Hepatocyte (in vitro differentiated cells): ENCODE measurements around the gene PIM1. TPM values are rescaled to one million over a fixed set of nuclear protein-coding genes. Genes with fewer than 3 reads are reported as not detected.
A peak's percentile ranks its signal among the peaks of the same experiment; 100 is the strongest.

Experiments
- DNase-seq: peaks from one replicate; pipeline ENCODE4 v3.0.0-alpha.2; 2016; ENCODE audit warnings: low spot score
- H2AFZ ChIP-seq: fragments of 200-600 bp; sonication (generic); 2 replicates; pipeline ENCODE4 v1.6.0; 2016; ENCODE audit warnings: antibody characterized with exemption, mild to moderate bottlenecking
- H3K27ac ChIP-seq: fragments of 200-600 bp; sonication (generic); 2 replicates; pipeline ENCODE4 v1.5.1; 2016; ENCODE audit warnings: mild to moderate bottlenecking
- H3K27me3 ChIP-seq: fragments of 200-600 bp; sonication (generic); 2 replicates; pipeline ENCODE4 v1.6.1; 2016
- H3K36me3 ChIP-seq: fragments of 200-600 bp; sonication (generic); replicated peaks from 2 replicates; pipeline ENCODE4 v1.5.1; 2016; ENCODE audit warnings: low read depth; ENCODE audit not compliant: insufficient read depth
- H3K4me1 ChIP-seq: fragments of 200-600 bp; sonication (generic); 2 replicates; pipeline ENCODE4 v1.5.1; 2016; ENCODE audit warnings: mild to moderate bottlenecking, moderate library complexity; ENCODE audit not compliant: insufficient read depth
- H3K4me2 ChIP-seq: fragments of 200-600 bp; sonication (generic); 2 replicates; pipeline ENCODE4 v1.6.0; 2016
- H3K4me3 ChIP-seq: fragments of 200-600 bp; sonication (generic); 2 replicates; pipeline ENCODE4 v1.5.1; 2016; ENCODE audit warnings: mild to moderate bottlenecking
- H3K79me2 ChIP-seq: fragments of 200-600 bp; sonication (generic); 2 replicates; pipeline ENCODE4 v1.6.0; 2017; ENCODE audit warnings: mild to moderate bottlenecking
- H3K9me2 ChIP-seq: fragments of 200-600 bp; sonication (generic); replicated peaks from 2 replicates; pipeline ENCODE4 v1.6.0; 2017; ENCODE audit warnings: mild to moderate bottlenecking; ENCODE audit not compliant: insufficient read depth
- H3K9me3 ChIP-seq: fragments of 200-600 bp; sonication (generic); 2 replicates; pipeline ENCODE4 v1.5.1; 2016; ENCODE audit warnings: low read depth, mild to moderate bottlenecking
- H4K20me1 ChIP-seq: fragments of 200-600 bp; sonication (generic); 2 replicates; pipeline ENCODE4 v1.6.0; 2016; ENCODE audit warnings: mild to moderate bottlenecking; ENCODE audit not compliant: insufficient read depth, poor library complexity, severe bottlenecking
- EZH2 ChIP-seq: fragments of 200-600 bp; sonication (generic); IDR thresholded peaks from 2 replicates; pipeline ENCODE4 v1.6.1; 2016; ENCODE audit warnings: antibody characterized with exemption, mild to moderate bottlenecking, borderline replicate concordance
- EZH2phosphoT487 ChIP-seq: fragments of 200-600 bp; sonication (generic); IDR thresholded peaks from one replicate; pipeline ENCODE4 v1.6.1; 2018; ENCODE audit warnings: antibody characterized with exemption, mild to moderate bottlenecking, low read depth, moderate library complexity; ENCODE audit not compliant: unreplicated experiment, severe bottlenecking
- WGBS: methylation state at CpG from one replicate; pipeline ENCODE4 v1.1.6; 2016; ENCODE audit warnings: low lambda C conversion rate; ENCODE audit errors: missing lambda C conversion rate; 5-methylcytosine and 5-hydroxymethylcytosine counted together
- polyA plus RNA-seq: library from polyadenylated mRNA; unstranded; fragments of >200 nt; fragmentation: Nextera tagmentation; extraction: Ambion mirVana; gene quantifications from 2 replicates; pipeline ENCODE4 v1.2.1, GENCODE V29; 2016
- total RNA-seq: library from RNA; depleted of rRNA; stranded (reverse); fragments of >200 nt; gene quantifications from 2 replicates; pipeline ENCODE4 v1.2.3, GENCODE V29; 2014
- TF ChIP-seq, protein P1 (sequence below): fragments of 200-600 bp; sonication (generic); IDR thresholded peaks from 2 replicates; pipeline ENCODE4 v1.5.1; 2016; ENCODE audit warnings: antibody characterized with exemption, mild to moderate bottlenecking; ENCODE audit not compliant: poor library complexity

The PIM1 gene
- total and polyA plus RNA-seq, 2 experiments from 2014 or later: 71.3 to 99.1 TPM

GRCh38 chr6:37139230-37139962 lies 30.6 kb upstream of the PIM1 start:
- Histone ChIP-seq H3K27me3 (no peaks in the 10 kb centered on the region), H3K9me3 (no peaks in the 10 kb centered on the region), H3K9me2 (no peaks in the 10 kb centered on the region), H3K4me2 (no peak overlapping the region), H3K27ac (peak overlapping the region; percentile 89), H3K79me2 (no peaks in the 10 kb centered on the region), H3K4me1 (peaks cover 56% of the 10 kb centered on the region), H3K36me3 (no peaks in the 10 kb centered on the region), H2AFZ (no peak overlapping the region), H4K20me1 (no peaks in the 10 kb centered on the region), H3K4me3 (no peak overlapping the region)
- WGBS: 79% methylated on average over 5 of the region's 5 CpGs
- TF ChIP-seq EZH2phosphoT487 (no peak), EZH2 (no peak)
- TF ChIP-seq, protein P1, sequence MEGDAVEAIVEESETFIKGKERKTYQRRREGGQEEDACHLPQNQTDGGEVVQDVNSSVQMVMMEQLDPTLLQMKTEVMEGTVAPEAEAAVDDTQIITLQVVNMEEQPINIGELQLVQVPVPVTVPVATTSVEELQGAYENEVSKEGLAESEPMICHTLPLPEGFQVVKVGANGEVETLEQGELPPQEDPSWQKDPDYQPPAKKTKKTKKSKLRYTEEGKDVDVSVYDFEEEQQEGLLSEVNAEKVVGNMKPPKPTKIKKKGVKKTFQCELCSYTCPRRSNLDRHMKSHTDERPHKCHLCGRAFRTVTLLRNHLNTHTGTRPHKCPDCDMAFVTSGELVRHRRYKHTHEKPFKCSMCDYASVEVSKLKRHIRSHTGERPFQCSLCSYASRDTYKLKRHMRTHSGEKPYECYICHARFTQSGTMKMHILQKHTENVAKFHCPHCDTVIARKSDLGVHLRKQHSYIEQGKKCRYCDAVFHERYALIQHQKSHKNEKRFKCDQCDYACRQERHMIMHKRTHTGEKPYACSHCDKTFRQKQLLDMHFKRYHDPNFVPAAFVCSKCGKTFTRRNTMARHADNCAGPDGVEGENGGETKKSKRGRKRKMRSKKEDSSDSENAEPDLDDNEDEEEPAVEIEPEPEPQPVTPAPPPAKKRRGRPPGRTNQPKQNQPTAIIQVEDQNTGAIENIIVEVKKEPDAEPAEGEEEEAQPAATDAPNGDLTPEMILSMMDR: no peak
- no peak for DNase-seq

GRCh38 chr6:37140145-37140544 lies 29.8 kb upstream of the PIM1 start:
- Histone ChIP-seq H3K4me2 (no peak overlapping the region), H3K79me2 (no peaks in the 10 kb centered on the region), H2AFZ (no peak overlapping the region), H3K36me3 (no peaks in the 10 kb centered on the region), H3K27me3 (no peaks in the 10 kb centered on the region), H3K27ac (peak overlapping the region; percentile 67), H3K9me3 (no peaks in the 10 kb centered on the region), H3K4me1 (peaks cover 53% of the 10 kb centered on the region), H3K4me3 (no peak overlapping the region), H4K20me1 (no peaks in the 10 kb centered on the region), H3K9me2 (no peaks in the 10 kb centered on the region)
- TF ChIP-seq EZH2: no peak
- TF ChIP-seq EZH2phosphoT487: no peak
- TF ChIP-seq, protein P1: no peak
- DNase-seq: no peak
- 80% methylated on average over 3 of the region's 3 CpGs for WGBS

DNA sequence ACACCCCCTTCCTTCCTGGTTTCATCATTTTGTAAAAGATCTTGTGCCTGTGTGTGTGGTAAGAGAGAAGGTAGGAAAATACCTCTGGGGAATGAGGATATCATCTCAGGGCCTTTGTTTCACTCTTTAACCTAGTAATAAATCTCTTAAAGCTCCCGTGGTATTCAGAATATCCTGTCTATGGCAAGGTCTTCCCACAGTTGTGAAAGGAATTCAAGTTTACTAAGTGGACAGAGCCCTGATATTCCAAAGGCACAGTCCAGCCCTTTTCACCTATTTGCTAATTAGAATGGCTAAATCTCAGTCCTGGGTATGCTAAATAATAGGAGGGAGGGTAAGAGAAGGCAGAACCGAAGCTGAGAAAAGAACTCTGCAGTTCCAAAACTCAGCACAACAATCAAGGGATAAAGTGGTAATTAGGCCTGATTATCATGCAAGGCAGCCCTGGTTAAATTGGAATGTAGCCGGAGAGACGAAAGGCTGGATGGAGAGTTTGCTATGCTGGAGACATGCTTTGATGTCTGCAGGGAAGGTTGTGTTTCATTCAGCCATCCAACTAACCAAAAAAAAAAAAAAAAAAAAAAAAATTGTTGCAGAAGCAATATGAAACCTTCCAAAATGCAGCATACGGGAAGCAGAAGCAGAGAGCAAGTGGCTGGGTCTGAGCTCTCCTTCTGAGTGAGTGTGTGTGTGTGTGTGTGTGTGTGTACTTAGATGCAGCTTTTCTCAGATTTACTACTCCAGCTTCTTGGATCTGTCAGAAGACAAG lies 28.5 kb upstream of the PIM1 start:
- no peaks in the 10 kb centered on the region for H3K79me2 ChIP-seq
- no peaks in the 10 kb centered on the region for H3K27me3 ChIP-seq
- H3K4me2 ChIP-seq: peak overlapping the region; percentile 33
- no peaks in the 10 kb centered on the region for H3K36me3 ChIP-seq
- no peaks in the 10 kb centered on the region for H3K9me3 ChIP-seq
- TF ChIP-seq EZH2 (no peak), EZH2phosphoT487 (no peak)
- TF ChIP-seq, protein P1: no peak
- H3K27ac ChIP-seq: peak overlapping the region; percentile 67
- no peak overlapping the region for H3K4me3 ChIP-seq
- H3K9me2 ChIP-seq: no peaks in the 10 kb centered on the region
- H3K4me1 ChIP-seq: peaks cover 42% of the 10 kb centered on the region
- WGBS: 23% methylated on average over 5 of the region's 5 CpGs
- DNase-seq: peak; percentile 62
- no peaks in the 10 kb centered on the region for H4K20me1 ChIP-seq
- H2AFZ ChIP-seq: no peak overlapping the region
